ENCODE results near the gene PALB2. TPM values are rescaled to one million over a fixed set of nuclear protein-coding genes. Genes with fewer than 3 reads are reported as not detected.

Gene PALB2
- total and polyA plus RNA-seq, 9 of the 15 experiments (the other 6 are each of a cell fraction or from before 2014, with no cell fraction given): 7.0 to 25.8 (median 15.2) TPM

DNA sequence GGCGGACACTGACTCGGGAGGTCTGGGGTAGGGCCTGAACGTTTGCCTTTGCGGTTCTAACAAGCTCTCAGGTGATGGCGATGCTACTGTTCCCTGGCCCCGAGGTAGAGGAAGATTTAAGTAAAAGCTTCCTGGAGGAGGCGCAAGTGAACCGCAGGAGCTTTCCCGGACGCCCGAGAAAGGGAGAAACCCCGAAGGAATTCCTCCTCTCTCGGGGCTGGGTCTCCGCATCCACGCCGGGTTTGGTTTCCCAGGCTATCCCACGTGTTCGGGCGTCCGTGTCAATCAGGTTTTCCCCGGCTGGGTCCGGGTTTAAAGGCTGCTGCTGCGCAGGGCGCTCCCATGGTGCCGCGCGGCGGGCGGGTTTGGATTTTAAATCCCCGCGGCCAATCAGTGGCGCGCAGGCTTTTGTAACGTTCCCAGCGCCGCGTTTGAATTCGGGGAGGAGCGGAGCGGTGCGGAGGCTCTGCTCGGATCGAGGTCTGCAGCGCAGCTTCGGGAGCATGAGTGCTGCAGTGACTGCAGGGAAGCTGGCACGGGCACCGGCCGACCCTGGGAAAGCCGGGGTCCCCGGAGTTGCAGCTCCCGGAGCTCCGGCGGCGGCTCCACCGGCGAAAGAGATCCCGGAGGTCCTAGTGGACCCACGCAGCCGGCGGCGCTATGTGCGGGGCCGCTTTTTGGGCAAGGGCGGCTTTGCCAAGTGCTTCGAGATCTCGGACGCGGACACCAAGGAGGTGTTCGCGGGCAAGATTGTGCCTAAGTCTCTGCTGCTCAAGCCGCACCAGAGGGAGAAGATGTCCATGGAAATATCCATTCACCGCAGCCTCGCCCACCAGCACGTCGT is 37.5 kb upstream of the PALB2 start, which contains the start of gene PLK1 (continued):
- TF ChIP-seq, protein P1, sequence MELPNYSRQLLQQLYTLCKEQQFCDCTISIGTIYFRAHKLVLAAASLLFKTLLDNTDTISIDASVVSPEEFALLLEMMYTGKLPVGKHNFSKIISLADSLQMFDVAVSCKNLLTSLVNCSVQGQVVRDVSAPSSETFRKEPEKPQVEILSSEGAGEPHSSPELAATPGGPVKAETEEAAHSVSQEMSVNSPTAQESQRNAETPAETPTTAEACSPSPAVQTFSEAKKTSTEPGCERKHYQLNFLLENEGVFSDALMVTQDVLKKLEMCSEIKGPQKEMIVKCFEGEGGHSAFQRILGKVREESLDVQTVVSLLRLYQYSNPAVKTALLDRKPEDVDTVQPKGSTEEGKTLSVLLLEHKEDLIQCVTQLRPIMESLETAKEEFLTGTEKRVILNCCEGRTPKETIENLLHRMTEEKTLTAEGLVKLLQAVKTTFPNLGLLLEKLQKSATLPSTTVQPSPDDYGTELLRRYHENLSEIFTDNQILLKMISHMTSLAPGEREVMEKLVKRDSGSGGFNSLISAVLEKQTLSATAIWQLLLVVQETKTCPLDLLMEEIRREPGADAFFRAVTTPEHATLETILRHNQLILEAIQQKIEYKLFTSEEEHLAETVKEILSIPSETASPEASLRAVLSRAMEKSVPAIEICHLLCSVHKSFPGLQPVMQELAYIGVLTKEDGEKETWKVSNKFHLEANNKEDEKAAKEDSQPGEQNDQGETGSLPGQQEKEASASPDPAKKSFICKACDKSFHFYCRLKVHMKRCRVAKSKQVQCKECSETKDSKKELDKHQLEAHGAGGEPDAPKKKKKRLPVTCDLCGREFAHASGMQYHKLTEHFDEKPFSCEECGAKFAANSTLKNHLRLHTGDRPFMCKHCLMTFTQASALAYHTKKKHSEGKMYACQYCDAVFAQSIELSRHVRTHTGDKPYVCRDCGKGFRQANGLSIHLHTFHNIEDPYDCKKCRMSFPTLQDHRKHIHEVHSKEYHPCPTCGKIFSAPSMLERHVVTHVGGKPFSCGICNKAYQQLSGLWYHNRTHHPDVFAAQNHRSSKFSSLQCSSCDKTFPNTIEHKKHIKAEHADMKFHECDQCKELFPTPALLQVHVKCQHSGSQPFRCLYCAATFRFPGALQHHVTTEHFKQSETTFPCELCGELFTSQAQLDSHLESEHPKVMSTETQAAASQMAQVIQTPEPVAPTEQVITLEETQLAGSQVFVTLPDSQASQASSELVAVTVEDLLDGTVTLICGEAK (IDR thresholded peaks at IDR 0.05): no peak; the same call in 1 of the 2 replicates
- TF ChIP-seq, protein P1 (CRISPR knock-in tag; IDR thresholded peaks at IDR 0.05): no peak
- TF ChIP-seq, protein P2, sequence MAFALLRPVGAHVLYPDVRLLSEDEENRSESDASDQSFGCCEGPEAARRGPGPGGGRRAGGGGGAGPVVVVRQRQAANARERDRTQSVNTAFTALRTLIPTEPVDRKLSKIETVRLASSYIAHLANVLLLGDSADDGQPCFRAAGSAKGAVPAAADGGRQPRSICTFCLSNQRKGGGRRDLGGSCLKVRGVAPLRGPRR (CRISPR knock-in tag; IDR thresholded peaks at IDR 0.05): no peak
- TF ChIP-seq CHD4 (IDR thresholded peaks at IDR 0.05; ENCODE audit: insufficient read depth, insufficient replicate concordance, low read depth, low read length, poor library complexity, severe bottlenecking) (no peak), SMAD3 (CRISPR knock-in tag; conservative IDR thresholded peaks at IDR 0.05) (no peak), EZH2 (IDR thresholded peaks at IDR 0.05; ENCODE audit: borderline replicate concordance, low read depth, low read length) (no peak), FOXA1 (IDR thresholded peaks at IDR 0.05; ENCODE audit: borderline replicate concordance) (no peak), RFX1 (IDR thresholded peaks at IDR 0.05) (no peak), CEBPB (tag; IDR thresholded peaks at IDR 0.05) (no peak), POLR2H (tag; IDR thresholded peaks at IDR 0.05; ENCODE audit: low read depth) (peak; percentile 37), MAFG (tag; conservative IDR thresholded peaks at IDR 0.05) (no peak), MTF1 (CRISPR knock-in tag; IDR thresholded peaks at IDR 0.05; ENCODE audit: borderline replicate concordance) (no peak), CHD1 (IDR thresholded peaks at IDR 0.05; ENCODE audit: low read length) (no peak), XRCC3 (IDR thresholded peaks at IDR 0.05) (no peak), CBX2 (IDR thresholded peaks at IDR 0.05; ENCODE audit: insufficient read depth, low read length, poor library complexity, severe bottlenecking) (no peak)

All from K562 (cell line).